NT2/D1 (cell line): ENCODE results near the gene ZCCHC8.
"Not testable (repeated sequence)": the region's sequence is repeated elsewhere in the genome, so short reads cannot be mapped to it uniquely, and the experiment has no call there.

ENCODE experiments used
- DNase-seq: peaks from one replicate; pipeline ENCODE4 v3.0.0-alpha.2; 2011; ENCODE audit warnings: low read depth, low spot score
- H3K27me3 ChIP-seq: 2 replicates; pipeline ENCODE4 v1.6.0; 2011; ENCODE audit warnings: mild to moderate bottlenecking; ENCODE audit not compliant: insufficient read length, insufficient read depth
- H3K36me3 ChIP-seq: 2 replicates; pipeline ENCODE4 v1.6.1; 2011; ENCODE audit warnings: mild to moderate bottlenecking, low read length, mixed read lengths; ENCODE audit not compliant: insufficient read depth, insufficient read length
- H3K4me1 ChIP-seq: 2 replicates; pipeline ENCODE4 v1.5.1; 2011; ENCODE audit not compliant: insufficient read depth, insufficient read length
- H3K4me3 ChIP-seq: 2 replicates; pipeline ENCODE4 v1.5.1; 2011; ENCODE audit warnings: low read depth; ENCODE audit not compliant: insufficient read length
- H3K9ac ChIP-seq: 2 replicates; pipeline ENCODE4 v1.6.0; 2011; ENCODE audit warnings: low read depth; ENCODE audit not compliant: insufficient read length
- H3K9me3 ChIP-seq: 2 replicates; pipeline ENCODE4 v1.5.1; 2011; ENCODE audit warnings: mild to moderate bottlenecking, low read length; ENCODE audit not compliant: insufficient read depth
- SUZ12 ChIP-seq: IDR thresholded peaks from 2 replicates; pipeline ENCODE4 v1.6.1; 2011; ENCODE audit not compliant: insufficient read length, insufficient read depth; ENCODE audit errors: extremely low read depth
- YY1 ChIP-seq: IDR thresholded peaks from 2 replicates; pipeline ENCODE4 v1.6.1; 2011; ENCODE audit not compliant: insufficient read length, insufficient read depth
- ZNF274 ChIP-seq: IDR thresholded peaks from 2 replicates; pipeline ENCODE4 v1.6.1; 2011; ENCODE audit warnings: mild to moderate bottlenecking, low read depth, low read length

Gene ZCCHC8

DNA sequence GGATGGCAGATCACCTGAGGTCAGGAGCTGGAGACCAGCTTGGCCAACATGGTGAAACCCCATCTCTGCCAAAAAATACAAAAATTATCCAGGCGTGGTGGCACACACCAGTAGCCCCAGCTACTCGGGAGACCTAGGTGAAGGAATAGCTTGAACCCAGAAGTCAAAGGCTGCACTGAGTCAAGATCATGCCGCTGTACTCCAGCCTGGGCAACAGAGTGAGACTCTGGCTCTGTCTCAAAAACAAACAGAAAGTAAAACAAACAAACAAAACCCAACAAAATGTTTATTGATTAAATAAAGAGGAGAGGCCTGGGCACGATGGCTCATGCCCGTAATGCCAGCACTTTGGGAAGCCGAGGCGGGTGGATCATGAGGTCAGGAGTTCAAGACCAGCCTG lies 5.5 kb downstream of the ZCCHC8 start:
- H3K27me3 ChIP-seq = no peaks in the 10 kb centered on the region
- H3K9ac ChIP-seq = no peak overlapping the region
- H3K36me3 ChIP-seq = peaks cover 69% of the 10 kb centered on the region
- H3K9me3 ChIP-seq = no peaks in the 10 kb centered on the region
- DNase-seq = no peak
- H3K4me3 ChIP-seq = no peak overlapping the region
- H3K4me1 ChIP-seq = no peaks in the 10 kb centered on the region
- TF ChIP-seq YY1 (no peak), SUZ12 (no peak), ZNF274 (no peak)

DNA sequence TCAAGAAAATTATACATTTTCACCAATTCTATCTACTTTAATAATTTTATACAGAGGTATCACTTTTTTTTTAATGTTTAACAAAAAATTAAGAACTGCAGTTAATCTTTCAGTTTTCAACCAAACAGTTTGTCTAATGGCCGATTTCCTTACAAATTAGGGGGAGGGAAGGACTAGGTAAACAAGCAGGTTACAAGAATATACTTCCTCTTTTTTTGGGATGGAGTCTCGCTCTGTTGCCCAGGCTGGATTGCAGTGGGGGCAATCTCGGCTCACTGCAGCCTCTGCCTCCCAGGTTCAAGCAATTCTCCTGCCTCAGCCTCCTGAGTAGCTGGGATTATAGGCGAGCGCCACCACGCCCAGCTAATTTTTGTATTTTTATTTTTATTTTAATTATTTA lies 7.5 kb downstream of the ZCCHC8 start:
- not testable (repeated sequence) for H3K4me1 ChIP-seq, H3K9ac ChIP-seq
- H3K36me3 ChIP-seq = peaks cover 77% of the 10 kb centered on the region

GRCh38 chr12:122491991-122492390 lies 8.7 kb downstream of the ZCCHC8 start:
- no peaks in the 10 kb centered on the region for H3K9me3 ChIP-seq
- DNase-seq = no peak
- H3K27me3 ChIP-seq = no peaks in the 10 kb centered on the region
- TF ChIP-seq ZNF274 (no peak), SUZ12 (no peak), YY1 (no peak)
- H3K9ac ChIP-seq = no peak overlapping the region
- no peaks in the 10 kb centered on the region for H3K4me1 ChIP-seq
- peaks cover 80% of the 10 kb centered on the region for H3K36me3 ChIP-seq
- no peak overlapping the region for H3K4me3 ChIP-seq

More for the DNA sequence above, 7.5 kb downstream of the ZCCHC8 start:
- H3K4me3 ChIP-seq, H3K27me3 ChIP-seq, H3K9me3 ChIP-seq, DNase-seq: not testable (repeated sequence)

DNA sequence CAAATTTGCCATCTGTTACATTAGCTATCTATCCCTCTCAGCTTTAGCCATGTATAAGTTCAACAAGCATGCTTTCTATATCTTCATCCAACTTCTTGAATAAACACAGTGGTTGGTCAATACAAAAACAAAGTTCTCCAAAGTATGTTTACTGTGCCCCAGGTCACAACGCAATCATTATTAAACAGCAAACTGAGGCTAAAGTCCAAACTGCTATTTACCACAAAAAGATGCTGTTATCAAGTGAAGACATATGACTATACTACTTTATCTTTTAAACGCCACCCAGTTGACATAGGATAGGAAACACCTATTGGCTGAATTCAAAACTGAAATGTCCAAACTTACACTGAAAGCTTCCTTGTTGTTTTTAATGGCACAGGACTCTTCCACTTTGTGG lies 11.7 kb downstream of the ZCCHC8 start:
- Histone ChIP-seq H3K4me1 (no peaks in the 10 kb centered on the region), H3K27me3 (no peaks in the 10 kb centered on the region), H3K36me3 (peaks cover 80% of the 10 kb centered on the region), H3K9ac (no peak overlapping the region), H3K9me3 (no peaks in the 10 kb centered on the region), H3K4me3 (no peak overlapping the region)
- no peak for DNase-seq
- TF ChIP-seq SUZ12 (no peak), ZNF274 (no peak), YY1 (no peak)

DNA sequence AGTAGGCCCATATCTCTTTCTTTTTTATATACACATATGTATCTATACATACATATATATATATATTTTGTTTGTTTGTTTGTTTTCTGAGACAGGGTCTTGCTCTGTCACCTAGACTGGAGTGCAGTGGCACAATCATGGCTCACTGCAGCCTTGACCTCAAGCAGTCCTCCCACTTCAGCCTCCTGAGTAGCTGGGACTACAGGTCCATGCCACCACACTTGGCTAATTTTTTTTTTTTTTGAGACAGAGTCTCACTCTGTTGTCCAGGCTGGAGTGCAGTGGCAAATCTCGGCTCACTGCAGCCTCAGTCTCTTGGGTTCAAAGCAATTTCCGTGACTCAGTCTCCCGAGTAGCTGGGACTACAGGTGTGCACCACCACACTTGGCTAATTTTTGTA lies 12.9 kb downstream of the ZCCHC8 start:
- H3K9me3 ChIP-seq, DNase-seq, H3K9ac ChIP-seq, H3K4me3 ChIP-seq, H3K27me3 ChIP-seq, H3K4me1 ChIP-seq: not testable (repeated sequence)
- peaks cover 84% of the 10 kb centered on the region for H3K36me3 ChIP-seq

GRCh38 chr12:122486805-122487426 lies 13.8 kb downstream of the ZCCHC8 start:
- Histone ChIP-seq H3K27me3 (no peaks in the 10 kb centered on the region), H3K4me1 (no peaks in the 10 kb centered on the region), H3K9ac (no peak overlapping the region), H3K4me3 (no peak overlapping the region), H3K9me3 (no peaks in the 10 kb centered on the region), H3K36me3 (peaks cover 83% of the 10 kb centered on the region)
- TF ChIP-seq YY1 (no peak), ZNF274 (no peak), SUZ12 (no peak)
- no peak for DNase-seq

- not testable (repeated sequence) for H3K4me1 ChIP-seq, H3K4me3 ChIP-seq, H3K9me3 ChIP-seq, DNase-seq, H3K9ac ChIP-seq, H3K27me3 ChIP-seq
- peaks cover 84% of the 10 kb centered on the region for H3K36me3 ChIP-seq
Measured at GRCh38 chr12:122486360-122486759, 14.4 kb downstream of the ZCCHC8 start.

DNA sequence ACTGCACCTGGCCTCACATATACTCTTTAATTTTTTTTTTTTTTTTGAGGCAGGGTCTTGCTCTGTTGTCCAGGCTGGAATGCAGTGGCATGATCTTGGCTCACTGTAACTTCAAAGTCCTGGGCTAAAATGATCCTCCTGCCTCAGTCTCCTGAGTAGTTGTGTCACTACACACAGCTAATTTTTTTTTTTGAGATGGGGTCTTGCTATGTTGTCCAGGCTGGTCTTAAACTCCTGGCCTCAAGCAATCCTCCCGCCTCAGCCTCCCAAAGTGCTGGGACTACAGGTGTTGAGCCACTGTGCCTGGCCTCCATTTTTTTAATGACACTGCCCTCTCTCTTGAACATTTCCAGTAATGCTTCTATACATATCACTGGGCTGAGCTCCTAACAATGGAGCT lies 16.3 kb downstream of the ZCCHC8 start:
- not testable (repeated sequence) for H3K4me1 ChIP-seq, H3K9ac ChIP-seq, H3K4me3 ChIP-seq, H3K9me3 ChIP-seq, DNase-seq, H3K27me3 ChIP-seq
- peaks cover 87% of the 10 kb centered on the region for H3K36me3 ChIP-seq
